ENCODE data around the gene PFKL.

Gene PFKL

DNA sequence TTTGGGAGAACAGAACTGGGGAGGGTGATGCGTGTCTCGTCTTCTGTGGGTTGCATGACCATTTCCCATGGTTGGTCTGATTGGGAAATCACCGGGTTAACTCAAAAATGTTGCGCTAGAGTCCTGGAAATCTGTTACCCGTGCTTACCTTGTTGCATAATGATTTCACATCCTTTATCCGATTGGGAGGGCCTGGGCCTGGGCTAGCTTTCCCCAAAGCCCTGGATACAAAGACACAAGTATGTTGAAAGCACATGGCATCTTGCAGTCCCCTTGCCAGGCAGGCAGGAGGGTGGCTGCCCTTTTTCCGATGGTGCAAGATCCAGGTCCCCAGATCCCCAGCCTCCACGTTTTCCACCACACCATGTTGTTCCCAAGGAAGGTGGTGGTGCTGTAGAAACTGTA, 54.1 kb downstream of the PFKL start:
- no peak overlapping the region for H3K4me3 ChIP-seq (ENCODE audit: low read length)
- DNase-seq (ENCODE audit: low read depth), result no peak
- TF ChIP-seq, protein P1, sequence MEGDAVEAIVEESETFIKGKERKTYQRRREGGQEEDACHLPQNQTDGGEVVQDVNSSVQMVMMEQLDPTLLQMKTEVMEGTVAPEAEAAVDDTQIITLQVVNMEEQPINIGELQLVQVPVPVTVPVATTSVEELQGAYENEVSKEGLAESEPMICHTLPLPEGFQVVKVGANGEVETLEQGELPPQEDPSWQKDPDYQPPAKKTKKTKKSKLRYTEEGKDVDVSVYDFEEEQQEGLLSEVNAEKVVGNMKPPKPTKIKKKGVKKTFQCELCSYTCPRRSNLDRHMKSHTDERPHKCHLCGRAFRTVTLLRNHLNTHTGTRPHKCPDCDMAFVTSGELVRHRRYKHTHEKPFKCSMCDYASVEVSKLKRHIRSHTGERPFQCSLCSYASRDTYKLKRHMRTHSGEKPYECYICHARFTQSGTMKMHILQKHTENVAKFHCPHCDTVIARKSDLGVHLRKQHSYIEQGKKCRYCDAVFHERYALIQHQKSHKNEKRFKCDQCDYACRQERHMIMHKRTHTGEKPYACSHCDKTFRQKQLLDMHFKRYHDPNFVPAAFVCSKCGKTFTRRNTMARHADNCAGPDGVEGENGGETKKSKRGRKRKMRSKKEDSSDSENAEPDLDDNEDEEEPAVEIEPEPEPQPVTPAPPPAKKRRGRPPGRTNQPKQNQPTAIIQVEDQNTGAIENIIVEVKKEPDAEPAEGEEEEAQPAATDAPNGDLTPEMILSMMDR (conservative IDR thresholded peaks at IDR 0.05; ENCODE audit: low read depth, low read length), result no peak

DNA sequence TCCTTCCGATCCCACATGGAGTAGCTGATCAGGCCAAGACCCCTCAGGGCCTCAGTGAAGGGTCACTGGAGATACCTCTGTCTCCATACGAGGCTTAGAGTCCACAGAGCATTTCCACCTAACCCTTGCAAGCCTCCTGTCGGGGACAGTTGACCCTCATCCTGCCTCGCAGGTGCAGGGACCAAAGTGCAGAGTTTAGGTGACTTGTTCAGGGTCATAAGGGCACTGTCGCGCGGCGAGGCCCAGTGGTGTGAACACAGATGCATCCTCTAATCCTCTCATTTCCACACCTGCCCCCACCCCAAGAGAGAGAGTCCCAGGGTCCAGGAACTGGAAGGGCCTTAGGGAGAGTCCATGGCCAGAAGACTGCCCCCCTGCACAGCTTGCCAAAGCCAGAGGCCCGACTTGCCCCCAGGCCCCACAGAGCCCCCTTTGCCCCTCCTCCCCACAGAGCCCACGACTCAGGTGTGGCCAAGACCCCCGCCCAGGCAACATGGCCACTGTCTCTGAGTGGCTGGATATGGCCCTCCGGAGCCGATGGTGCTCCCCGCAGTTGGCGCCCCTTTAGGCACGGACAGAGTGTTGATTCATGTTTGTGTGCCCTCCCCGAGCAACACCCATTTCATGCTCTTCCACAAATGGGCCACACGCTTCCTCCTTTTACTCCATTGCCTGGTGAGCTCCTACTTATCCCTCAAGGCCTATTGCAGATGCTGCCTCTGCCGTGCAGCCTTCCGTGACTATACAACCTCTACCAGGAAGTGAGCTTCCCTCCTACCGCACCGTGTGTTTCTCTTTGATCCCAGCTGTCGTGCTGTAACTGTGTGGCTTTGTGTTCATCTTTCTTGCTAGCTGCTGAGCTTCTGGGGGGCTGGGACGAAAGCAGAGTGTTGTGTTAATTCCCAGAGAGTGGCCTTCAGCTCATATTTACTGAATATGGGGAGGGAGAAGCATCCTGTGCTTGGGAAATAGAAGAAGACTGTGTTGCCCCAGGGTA, 55.2 kb downstream of the PFKL start:
- TF ChIP-seq, protein P1 (conservative IDR thresholded peaks at IDR 0.05; ENCODE audit: low read depth, low read length), result no peak
- DNase-seq (ENCODE audit: low read depth), result no peak
- H3K4me3 ChIP-seq (ENCODE audit: low read length), result no peak overlapping the region

GRCh38 chr21:44356160-44356559, 56.3 kb downstream of the PFKL start:
- DNase-seq (ENCODE audit: low read depth), result no peak
- TF ChIP-seq, protein P1 (conservative IDR thresholded peaks at IDR 0.05; ENCODE audit: low read depth, low read length), result no peak
- H3K4me3 ChIP-seq (ENCODE audit: low read length), result no peak overlapping the region

DNA sequence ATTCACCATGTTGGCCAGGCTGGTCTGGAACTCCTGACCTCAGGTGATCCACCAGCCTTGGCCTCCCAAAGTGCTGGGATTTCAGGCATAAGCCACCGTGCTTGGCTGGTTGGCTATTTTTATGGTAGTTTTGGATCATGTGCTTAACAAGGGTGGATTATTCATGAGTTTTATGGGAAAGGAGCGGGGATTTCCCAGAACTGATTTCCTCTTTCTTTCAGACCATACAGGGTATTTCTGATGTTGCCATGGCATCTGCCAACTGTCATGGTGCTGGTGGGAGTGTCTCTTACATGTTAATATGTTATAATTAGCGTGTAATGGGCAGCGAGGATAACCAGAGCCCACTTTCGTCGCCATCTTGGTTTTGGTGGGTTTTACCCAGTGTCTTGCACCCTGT, 56.8 kb downstream of the PFKL start:
- no peak for DNase-seq (ENCODE audit: low read depth)
- TF ChIP-seq, protein P1 (conservative IDR thresholded peaks at IDR 0.05; ENCODE audit: low read depth, low read length), result no peak
- no peak overlapping the region for H3K4me3 ChIP-seq (ENCODE audit: low read length)

DNA sequence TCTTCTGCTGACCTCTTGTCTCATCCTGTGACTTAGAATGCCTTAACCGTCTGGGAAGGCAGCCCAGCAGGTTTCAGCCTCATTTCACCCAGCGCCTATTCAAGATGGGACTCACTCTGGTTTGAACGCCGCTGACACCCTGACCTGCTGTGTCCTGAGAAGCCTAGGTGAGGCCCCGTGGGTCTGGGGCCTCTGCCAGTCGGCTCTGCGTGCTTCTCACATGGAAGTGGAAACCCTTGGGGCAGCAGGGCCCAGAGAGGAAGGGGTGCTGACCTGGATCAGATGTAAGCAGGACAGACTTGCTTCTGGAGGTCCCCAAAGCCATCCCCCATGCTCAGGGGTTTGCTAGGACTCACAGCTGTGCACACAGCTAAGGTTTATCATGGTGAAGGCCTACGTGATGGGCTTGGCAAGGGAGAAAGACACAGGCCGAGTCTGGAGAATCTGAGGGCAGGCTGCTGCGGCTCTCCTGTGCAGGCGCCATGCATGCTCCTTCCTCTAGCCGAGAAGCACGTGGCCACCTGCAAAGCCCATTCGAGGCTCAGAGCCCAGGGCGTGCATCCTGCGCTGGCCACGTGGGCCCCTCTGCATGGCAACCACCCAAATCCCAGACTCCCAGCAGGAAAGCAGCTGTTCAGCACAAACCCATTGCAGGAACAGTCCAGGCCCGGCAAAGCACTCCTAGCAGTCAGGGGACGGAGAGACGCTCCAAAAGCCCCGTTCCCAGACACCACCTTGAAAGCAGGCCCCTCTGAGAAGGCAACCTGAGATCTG, 57.4 kb downstream of the PFKL start:
- TF ChIP-seq, protein P1 (conservative IDR thresholded peaks at IDR 0.05; ENCODE audit: low read depth, low read length), result no peak
- DNase-seq (ENCODE audit: low read depth), result no peak
- H3K4me3 ChIP-seq (ENCODE audit: low read length), result no peak overlapping the region

DNA sequence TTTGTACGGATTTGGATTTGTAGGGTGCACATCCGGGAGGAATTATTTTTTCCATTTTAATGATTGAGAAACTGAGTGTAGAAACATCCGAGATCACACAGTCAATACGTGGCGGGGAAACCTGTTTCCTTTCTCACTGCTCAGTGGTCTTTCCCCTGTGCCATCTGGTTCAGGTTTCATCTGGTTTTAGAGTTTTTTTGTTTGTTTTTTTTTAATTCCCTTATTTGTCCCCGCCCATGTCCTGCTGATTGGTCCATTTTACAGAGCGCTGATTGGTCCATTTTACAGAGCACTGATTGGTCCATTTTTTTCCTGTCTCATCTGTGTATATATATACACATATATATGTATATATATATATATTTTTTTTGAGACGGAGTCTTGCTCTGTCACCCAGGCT, 59.5 kb downstream of the PFKL start:
- TF ChIP-seq, protein P1 (conservative IDR thresholded peaks at IDR 0.05; ENCODE audit: low read depth, low read length), result no peak
- no peak for DNase-seq (ENCODE audit: low read depth)
- H3K4me3 ChIP-seq (ENCODE audit: low read length), result no peak overlapping the region

All from retinal pigment epithelial cell (primary cell).